OCI-LY7 (cell line): ENCODE results near the gene ZNF800. TPM values are rescaled to one million over a fixed set of nuclear protein-coding genes. Genes with fewer than 3 reads are reported as not detected.

Experiments
- Bru-seq: library from RNA; stranded (reverse); fragments of 400-500 nt; gene quantifications from one replicate; lab custom pipeline; 2021; lab: Mats Ljungman, UMichigan
- BruChase-seq, 2 experiments: library from RNA; stranded (reverse); fragments of 400-500 nt; gene quantifications; one replicate each; lab custom pipeline; 2021; lab: Mats Ljungman, UMichigan
- BruUV-seq: library from RNA; stranded (reverse); fragments of 400-500 nt; replicated peaks from 2 replicates; lab custom pipeline; 2021; lab: Mats Ljungman, UMichigan
- CTCF ChIA-PET: fragments of 300-600 bp; sonication (Branson Sonifier 250); formaldehyde crosslinking; loops from one replicate; lab custom pipeline; 2022; ENCODE audit warnings: antibody characterized with exemption; ENCODE audit not compliant: unreplicated experiment; lab: Charles Lee
- POLR2A ChIA-PET: fragments of 300-600 bp; sonication (Branson Sonifier 250); formaldehyde crosslinking; loops from one replicate; lab custom pipeline; 2022; ENCODE audit warnings: antibody characterized with exemption; lab: Charles Lee
- DNase-seq: peaks from one replicate; pipeline ENCODE4 v3.0.0-alpha.2; 2015; ENCODE audit warnings: low spot score
- H2AFZ ChIP-seq: fragments of 200-600 bp; sonication (generic), shearing (Covaris generic); 2 replicates; pipeline ENCODE4 v1.6.1; 2014; ENCODE audit warnings: mild to moderate bottlenecking, antibody characterized with exemption, low read length, moderate library complexity
- H3K27ac ChIP-seq: fragments of 200-600 bp; sonication (generic); 2 replicates; pipeline ENCODE4 v1.5.1; 2014; ENCODE audit warnings: mixed run types, low read depth, mild to moderate bottlenecking, moderate library complexity, low read length, inconsistent platforms; ENCODE audit not compliant: poor library complexity, severe bottlenecking
- H3K36me3 ChIP-seq: fragments of 200-600 bp; sonication (generic); 2 replicates; pipeline ENCODE4 v1.6.1; 2014; ENCODE audit warnings: mild to moderate bottlenecking, antibody characterized with exemption, low read length, moderate library complexity, mixed read lengths; ENCODE audit not compliant: insufficient read depth
- H3K4me1 ChIP-seq: fragments of 200-600 bp; sonication (generic); 2 replicates; pipeline ENCODE4 v1.5.1; 2014; ENCODE audit warnings: mild to moderate bottlenecking, low read length; ENCODE audit not compliant: insufficient read depth, poor library complexity, severe bottlenecking
- H3K4me2 ChIP-seq: fragments of 200-600 bp; sonication (generic); 2 replicates; pipeline ENCODE4 v1.6.1; 2014; ENCODE audit warnings: mild to moderate bottlenecking, low read length
- H3K4me3 ChIP-seq: fragments of 200-600 bp; sonication (generic); 2 replicates; pipeline ENCODE4 v1.5.1; 2014; ENCODE audit warnings: mild to moderate bottlenecking, low read depth, low read length; ENCODE audit not compliant: poor library complexity, severe bottlenecking
- H3K79me2 ChIP-seq: fragments of 200-600 bp; sonication (generic); 2 replicates; pipeline ENCODE4 v1.6.1; 2016; ENCODE audit warnings: low read depth, mild to moderate bottlenecking, low read length, moderate library complexity, mixed read lengths; ENCODE audit not compliant: insufficient read depth
- H3K9me2 ChIP-seq: fragments of 200-600 bp; sonication (generic); 2 replicates; pipeline ENCODE4 v1.6.1; 2016; ENCODE audit warnings: mild to moderate bottlenecking, low read length, mixed read lengths; ENCODE audit not compliant: insufficient read depth
- H3K9me3 ChIP-seq: fragments of 200-600 bp; sonication (generic); 2 replicates; pipeline ENCODE4 v1.6.1; 2014; ENCODE audit warnings: mild to moderate bottlenecking, mixed run types, low read length, mixed read lengths
- H4K20me1 ChIP-seq: fragments of 200-600 bp; sonication (generic); 2 replicates; pipeline ENCODE4 v1.6.1; 2014; ENCODE audit warnings: mild to moderate bottlenecking, antibody characterized with exemption, low read length, moderate library complexity, mixed read lengths; ENCODE audit not compliant: insufficient read depth
- EZH2phosphoT487 ChIP-seq: fragments of 200-600 bp; sonication (generic); IDR thresholded peaks from 2 replicates; pipeline ENCODE4 v1.6.1; 2018; ENCODE audit warnings: low read depth, borderline replicate concordance, mild to moderate bottlenecking, mixed run types, antibody characterized with exemption, low read length, moderate library complexity, mixed read lengths
- intact Hi-C: fragments of 100-400 bp; cut with micrococcal nuclease; formaldehyde crosslinking; loops from one replicate; pipeline ENCODE4 v1.10.0; 2022; ENCODE audit not compliant: unreplicated experiment
- long read RNA-seq: library from polyadenylated mRNA; stranded (forward); transcript quantifications from one replicate; pipeline ENCODE4 v2.0.0, GENCODE V29; 2022
- total RNA-seq, 2 experiments: library from RNA; depleted of rRNA in 1 of 2; stranded (reverse); fragments of >200 nt in 1 of 2; shearing (Covaris generic) in 1 of 2; gene quantifications; 2 replicates each; pipeline ENCODE4 v1.2.3, GENCODE V29; 2014 to 2022
- TF ChIP-seq, protein P1 (sequence below): fragments of 200-600 bp; sonication (generic); conservative IDR thresholded peaks from 2 replicates; pipeline ENCODE4 v1.5.1; 2014; ENCODE audit warnings: mild to moderate bottlenecking, antibody characterized with exemption, low read length, moderate library complexity, mixed read lengths

Gene ZNF800, protein sequence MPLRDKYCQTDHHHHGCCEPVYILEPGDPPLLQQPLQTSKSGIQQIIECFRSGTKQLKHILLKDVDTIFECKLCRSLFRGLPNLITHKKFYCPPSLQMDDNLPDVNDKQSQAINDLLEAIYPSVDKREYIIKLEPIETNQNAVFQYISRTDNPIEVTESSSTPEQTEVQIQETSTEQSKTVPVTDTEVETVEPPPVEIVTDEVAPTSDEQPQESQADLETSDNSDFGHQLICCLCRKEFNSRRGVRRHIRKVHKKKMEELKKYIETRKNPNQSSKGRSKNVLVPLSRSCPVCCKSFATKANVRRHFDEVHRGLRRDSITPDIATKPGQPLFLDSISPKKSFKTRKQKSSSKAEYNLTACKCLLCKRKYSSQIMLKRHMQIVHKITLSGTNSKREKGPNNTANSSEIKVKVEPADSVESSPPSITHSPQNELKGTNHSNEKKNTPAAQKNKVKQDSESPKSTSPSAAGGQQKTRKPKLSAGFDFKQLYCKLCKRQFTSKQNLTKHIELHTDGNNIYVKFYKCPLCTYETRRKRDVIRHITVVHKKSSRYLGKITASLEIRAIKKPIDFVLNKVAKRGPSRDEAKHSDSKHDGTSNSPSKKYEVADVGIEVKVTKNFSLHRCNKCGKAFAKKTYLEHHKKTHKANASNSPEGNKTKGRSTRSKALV
- total RNA-seq (2014; rRNA removed; shearing (Covaris generic)) (23.8 and 23.9 TPM in 2 replicates), total RNA-seq (2022) (42.2 and 44.0 TPM in 2 replicates), Bru-seq, nascent RNA (percentile 94 among the genes with signal in this experiment), BruChase-seq, experiment 1, labeled RNA remaining after a 6-hour chase (percentile 84 among the genes with signal in this experiment), BruChase-seq, experiment 2, labeled RNA remaining after a 2-hour chase (percentile 96 among the genes with signal in this experiment)
- long read RNA-seq, full-length matches to known transcripts = 4 of 24 reads
- long read RNA-seq, partial matches to known transcripts = 6 of 24 reads
- long read RNA-seq, other reads (novel, unspliced or antisense) = 14 of 24 reads

DNA sequence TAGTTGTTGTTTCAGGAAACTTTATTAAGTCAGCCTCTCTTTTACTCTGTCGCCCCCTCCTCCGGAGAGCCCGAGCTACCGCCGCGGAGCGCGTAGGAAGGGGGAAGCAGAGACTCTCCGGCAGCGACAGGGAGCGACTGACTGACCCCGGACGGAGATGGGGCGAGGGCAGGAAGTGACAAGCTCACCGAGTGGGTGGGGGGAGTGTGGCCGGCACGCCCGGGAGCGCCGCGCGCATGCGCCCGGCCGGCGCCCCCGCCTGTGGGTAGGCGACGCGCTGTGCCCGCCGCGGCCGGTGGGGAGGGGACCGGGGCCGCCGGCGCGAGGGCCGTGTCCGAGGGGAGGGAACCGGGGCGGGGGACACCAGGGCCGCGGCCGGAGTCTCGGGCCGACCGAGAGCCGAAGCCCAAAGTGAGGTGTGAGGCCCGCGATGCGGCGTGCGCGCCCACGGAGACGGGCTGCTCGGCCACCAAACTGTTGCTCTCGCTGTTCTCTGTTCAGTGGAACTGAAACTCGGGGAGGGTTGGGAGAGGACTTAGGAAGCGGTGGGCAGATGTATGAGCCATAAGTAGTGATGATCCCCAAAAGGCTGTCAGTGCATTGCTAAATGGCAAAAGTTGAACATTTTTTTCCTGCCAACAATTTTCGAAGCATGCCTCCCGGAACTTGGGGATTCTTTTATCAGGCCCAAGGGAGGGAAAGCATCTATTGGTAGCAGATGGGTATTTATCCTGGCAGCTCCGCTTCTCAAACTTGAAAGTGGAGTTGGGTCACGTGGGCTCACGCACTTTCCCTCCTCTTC is at the start of gene ZNF800:
ZNF800 (minus strand) TSS at position 143 of the 802 bp plus-strand sequence. CDS start 1,151 bp downstream, outside the sequence.
- peak within 1 kb of the TSS; percentile 98 for H3K4me2 ChIP-seq
- DNase-seq = peak; percentile 92
- peak within 1 kb of the TSS; percentile 99 for H3K4me3 ChIP-seq
- no peaks in the 10 kb centered on the region for H3K9me2 ChIP-seq
- peaks cover 42% of the 10 kb centered on the region for H3K79me2 ChIP-seq
- peaks cover 49% of the 10 kb centered on the region for H3K4me1 ChIP-seq
- H3K27ac ChIP-seq = peak within 1 kb of the TSS; percentile 84
- BruUV-seq = TSS peak; percentile 79
- peaks cover 37% of the 10 kb centered on the region for H3K36me3 ChIP-seq
- H2AFZ ChIP-seq = peak within 1 kb of the TSS; percentile 61
- intact Hi-C loops = loop anchor here (1.0 to 10.0 kb wide), 3 partner anchors 195 to 712 kb away; partner anchors contain the start of genes ARF5, GCC1 and SND1
- POLR2A ChIA-PET = interaction anchor here (0.6 to 3.7 kb wide), 6 partner anchors 12 to 696 kb away, joined by 3 to 17 read pairs (median 3); no protein-coding TSS in a partner anchor
- peaks cover 29% of the 10 kb centered on the region for H4K20me1 ChIP-seq
- H3K9me3 ChIP-seq = no peaks in the 10 kb centered on the region
- no peak for TF ChIP-seq EZH2phosphoT487
- TF ChIP-seq, protein P1, sequence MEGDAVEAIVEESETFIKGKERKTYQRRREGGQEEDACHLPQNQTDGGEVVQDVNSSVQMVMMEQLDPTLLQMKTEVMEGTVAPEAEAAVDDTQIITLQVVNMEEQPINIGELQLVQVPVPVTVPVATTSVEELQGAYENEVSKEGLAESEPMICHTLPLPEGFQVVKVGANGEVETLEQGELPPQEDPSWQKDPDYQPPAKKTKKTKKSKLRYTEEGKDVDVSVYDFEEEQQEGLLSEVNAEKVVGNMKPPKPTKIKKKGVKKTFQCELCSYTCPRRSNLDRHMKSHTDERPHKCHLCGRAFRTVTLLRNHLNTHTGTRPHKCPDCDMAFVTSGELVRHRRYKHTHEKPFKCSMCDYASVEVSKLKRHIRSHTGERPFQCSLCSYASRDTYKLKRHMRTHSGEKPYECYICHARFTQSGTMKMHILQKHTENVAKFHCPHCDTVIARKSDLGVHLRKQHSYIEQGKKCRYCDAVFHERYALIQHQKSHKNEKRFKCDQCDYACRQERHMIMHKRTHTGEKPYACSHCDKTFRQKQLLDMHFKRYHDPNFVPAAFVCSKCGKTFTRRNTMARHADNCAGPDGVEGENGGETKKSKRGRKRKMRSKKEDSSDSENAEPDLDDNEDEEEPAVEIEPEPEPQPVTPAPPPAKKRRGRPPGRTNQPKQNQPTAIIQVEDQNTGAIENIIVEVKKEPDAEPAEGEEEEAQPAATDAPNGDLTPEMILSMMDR = no peak
- CTCF ChIA-PET = no interaction called here

DNA sequence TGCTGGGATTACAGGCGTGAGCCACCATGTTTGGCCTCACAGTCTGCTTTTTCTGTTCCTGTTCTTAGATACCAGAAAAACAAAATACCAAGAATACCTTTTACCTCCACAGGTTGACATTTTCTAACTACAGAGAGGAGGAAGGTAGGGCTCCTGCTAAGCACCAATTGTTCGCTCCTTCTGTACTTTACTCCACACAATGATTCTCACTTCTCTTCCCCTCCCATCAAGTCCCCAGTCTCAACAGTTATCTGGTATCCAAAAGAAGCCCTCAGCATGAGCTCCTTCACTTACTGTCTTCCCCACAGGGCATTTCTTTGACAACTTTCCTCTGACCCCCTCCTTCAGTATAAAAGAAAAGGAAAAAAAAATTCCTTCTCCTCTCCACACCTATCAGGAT is 47.7 kb upstream of the ZNF800 start:
- ChIA-PET CTCF (no interaction called here), POLR2A (interaction anchor here (1.1 kb wide), 1 partner anchor 136 kb away, joined by 3 read pairs; no protein-coding TSS in a partner anchor)
- no peak for DNase-seq
- no peaks in the 10 kb centered on the region for H3K79me2 ChIP-seq
- H3K9me2 ChIP-seq = no peaks in the 10 kb centered on the region
- no peak overlapping the region for H3K4me2 ChIP-seq
- H3K27ac ChIP-seq = no peak overlapping the region
- H3K36me3 ChIP-seq = no peaks in the 10 kb centered on the region
- H3K4me1 ChIP-seq = no peaks in the 10 kb centered on the region
- no peak overlapping the region for H2AFZ ChIP-seq
- no peaks in the 10 kb centered on the region for H4K20me1 ChIP-seq
- intact Hi-C loops = loop anchor here (10.0 kb wide), 2 partner anchors 105 to 775 kb away; no protein-coding TSS in a partner anchor
- BruUV-seq = no TSS peak
- no peaks in the 10 kb centered on the region for H3K9me3 ChIP-seq
- no peak overlapping the region for H3K4me3 ChIP-seq
- TF ChIP-seq EZH2phosphoT487 = no peak
- TF ChIP-seq, protein P1 = no peak
